Measurements from ENCODE around the gene MC1R. TPM values are rescaled to one million over a fixed set of nuclear protein-coding genes. Genes with fewer than 3 reads are reported as not detected.

The MC1R gene
- total RNA-seq, 2 experiments from 2014 or later, result 8.3 to 22.3 TPM

DNA sequence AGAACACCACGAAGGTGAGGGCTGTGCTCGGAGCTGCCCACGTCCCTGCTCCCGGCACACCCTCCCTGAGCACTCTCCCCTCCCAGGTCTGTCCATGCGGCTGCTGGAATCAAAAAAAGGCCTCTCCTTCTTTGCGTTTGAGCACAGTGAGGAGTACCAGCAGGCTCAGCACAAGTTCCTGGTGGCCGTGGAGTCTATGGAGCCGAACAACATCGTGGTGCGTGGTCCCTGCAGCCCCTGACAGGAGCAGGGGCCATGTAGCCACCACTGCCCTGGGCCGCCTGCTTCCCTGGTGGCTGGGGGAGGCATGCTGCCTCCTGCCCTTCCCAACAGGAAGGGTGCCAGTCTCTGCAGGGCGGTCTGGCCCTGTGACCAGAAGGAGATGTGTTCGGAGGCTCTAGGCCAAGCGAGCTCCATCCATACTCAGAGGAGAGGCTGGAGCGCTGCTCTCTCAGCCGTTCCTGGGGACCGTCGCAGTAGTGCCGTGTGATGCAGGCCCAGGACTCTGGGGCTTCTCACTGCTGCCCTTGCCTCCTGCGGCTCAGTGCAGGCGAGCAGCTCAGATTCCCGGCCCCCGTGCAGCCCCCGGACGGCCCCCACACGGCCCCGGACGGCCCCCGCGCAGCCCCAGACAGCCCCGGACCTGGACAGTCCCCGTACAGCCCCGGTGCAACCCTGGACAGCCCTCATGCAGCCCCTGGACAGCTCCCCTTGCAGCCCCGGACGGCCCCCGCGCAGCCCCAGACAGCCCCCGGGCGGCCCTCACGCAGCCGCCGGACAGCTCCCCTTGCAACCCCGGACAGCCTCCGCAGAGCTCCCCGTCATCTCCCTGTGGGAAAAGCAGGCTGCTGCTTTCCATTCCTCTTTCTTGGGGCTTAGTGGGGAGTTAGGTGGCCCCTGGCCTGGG lies 24.8 kb upstream of the MC1R start:
- BruUV-seq (replicated peaks), result no TSS peak
- H3K9me3 ChIP-seq (ENCODE audit: low read length), result no peaks in the 10 kb centered on the region
- H2AFZ ChIP-seq (ENCODE audit: low read length), result no peak overlapping the region
- H3K4me3 ChIP-seq (ENCODE audit: low read depth, low read length, poor library complexity, severe bottlenecking), result no peak overlapping the region
- H3K27ac ChIP-seq (ENCODE audit: low read depth, low read length, poor library complexity, severe bottlenecking), result no peak overlapping the region
- POLR2A ChIA-PET, result interaction anchor here (0.6 kb wide), 1 partner anchor 15 kb away, joined by 4 read pairs; no protein-coding TSS in a partner anchor
- CTCF ChIA-PET (ENCODE audit: unreplicated experiment), result no interaction called here
- peaks cover 94% of the 10 kb centered on the region for H3K36me3 ChIP-seq (ENCODE audit: insufficient read depth, low read length)
- no peaks in the 10 kb centered on the region for H3K79me2 ChIP-seq (ENCODE audit: insufficient read depth, low read depth, low read length)
- TF ChIP-seq, protein P1, sequence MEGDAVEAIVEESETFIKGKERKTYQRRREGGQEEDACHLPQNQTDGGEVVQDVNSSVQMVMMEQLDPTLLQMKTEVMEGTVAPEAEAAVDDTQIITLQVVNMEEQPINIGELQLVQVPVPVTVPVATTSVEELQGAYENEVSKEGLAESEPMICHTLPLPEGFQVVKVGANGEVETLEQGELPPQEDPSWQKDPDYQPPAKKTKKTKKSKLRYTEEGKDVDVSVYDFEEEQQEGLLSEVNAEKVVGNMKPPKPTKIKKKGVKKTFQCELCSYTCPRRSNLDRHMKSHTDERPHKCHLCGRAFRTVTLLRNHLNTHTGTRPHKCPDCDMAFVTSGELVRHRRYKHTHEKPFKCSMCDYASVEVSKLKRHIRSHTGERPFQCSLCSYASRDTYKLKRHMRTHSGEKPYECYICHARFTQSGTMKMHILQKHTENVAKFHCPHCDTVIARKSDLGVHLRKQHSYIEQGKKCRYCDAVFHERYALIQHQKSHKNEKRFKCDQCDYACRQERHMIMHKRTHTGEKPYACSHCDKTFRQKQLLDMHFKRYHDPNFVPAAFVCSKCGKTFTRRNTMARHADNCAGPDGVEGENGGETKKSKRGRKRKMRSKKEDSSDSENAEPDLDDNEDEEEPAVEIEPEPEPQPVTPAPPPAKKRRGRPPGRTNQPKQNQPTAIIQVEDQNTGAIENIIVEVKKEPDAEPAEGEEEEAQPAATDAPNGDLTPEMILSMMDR (conservative IDR thresholded peaks at IDR 0.05; ENCODE audit: low read length), result no peak
- TF ChIP-seq EZH2phosphoT487 (IDR thresholded peaks at IDR 0.05; ENCODE audit: borderline replicate concordance, low read depth, low read length), result no peak
- no peak overlapping the region for H3K4me2 ChIP-seq (ENCODE audit: low read length)
- no peaks in the 10 kb centered on the region for H3K9me2 ChIP-seq (ENCODE audit: insufficient read depth, low read length)
- H3K4me1 ChIP-seq (ENCODE audit: insufficient read depth, low read length, poor library complexity, severe bottlenecking), result no peaks in the 10 kb centered on the region
- no peaks in the 10 kb centered on the region for H4K20me1 ChIP-seq (ENCODE audit: insufficient read depth, low read length)
- no peak for DNase-seq (ENCODE audit: low spot score)
- intact Hi-C loops (cut with micrococcal nuclease; ENCODE audit: unreplicated experiment), result no loop called here

DNA sequence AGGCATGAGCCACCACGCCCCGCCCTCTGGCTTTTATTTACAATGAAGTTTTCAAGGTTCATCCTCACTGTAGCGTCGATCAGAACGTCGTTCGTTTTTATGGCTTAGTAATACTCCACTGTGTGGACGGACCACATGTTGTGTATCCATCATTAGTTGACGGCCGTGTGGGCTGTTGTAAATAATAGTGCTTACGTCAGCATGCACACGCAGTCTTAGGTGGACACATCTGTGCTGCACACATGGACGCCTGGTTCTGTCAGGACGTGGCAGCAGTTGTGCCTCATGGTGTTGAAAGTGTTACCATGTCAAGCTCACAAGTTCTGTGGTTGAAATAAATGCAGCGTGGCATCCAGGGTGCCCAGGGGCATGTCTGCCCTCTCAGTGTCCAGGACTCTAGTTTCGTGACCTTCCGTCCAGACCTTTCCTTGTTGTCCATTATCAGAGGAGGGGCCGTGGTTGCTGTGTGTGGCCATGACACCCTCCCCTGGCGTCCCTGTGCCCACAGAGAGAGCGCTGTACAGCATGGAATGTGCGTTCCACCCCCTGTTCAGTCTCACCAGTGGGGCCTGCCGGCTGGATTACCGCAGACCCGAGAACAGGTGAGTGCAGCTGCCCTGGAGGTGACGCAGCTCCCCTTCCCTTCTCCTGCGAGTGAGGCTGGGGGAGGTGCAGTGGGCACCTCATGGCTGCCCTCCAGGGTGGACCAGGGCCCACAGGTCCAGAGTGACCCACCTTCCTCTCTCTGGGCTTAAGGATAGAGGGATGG lies 23.0 kb upstream of the MC1R start:
- intact Hi-C loops (cut with micrococcal nuclease; ENCODE audit: unreplicated experiment), result no loop called here
- TF ChIP-seq EZH2phosphoT487 (IDR thresholded peaks at IDR 0.05; ENCODE audit: borderline replicate concordance, low read depth, low read length), result no peak
- TF ChIP-seq, protein P1 (conservative IDR thresholded peaks at IDR 0.05; ENCODE audit: low read length), result no peak
- H3K9me3 ChIP-seq (ENCODE audit: low read length), result no peaks in the 10 kb centered on the region
- no peaks in the 10 kb centered on the region for H3K9me2 ChIP-seq (ENCODE audit: insufficient read depth, low read length)
- H3K27ac ChIP-seq (ENCODE audit: low read depth, low read length, poor library complexity, severe bottlenecking), result no peak overlapping the region
- no peaks in the 10 kb centered on the region for H3K4me1 ChIP-seq (ENCODE audit: insufficient read depth, low read length, poor library complexity, severe bottlenecking)
- H2AFZ ChIP-seq (ENCODE audit: low read length), result no peak overlapping the region
- no TSS peak for BruUV-seq (replicated peaks)
- no peaks in the 10 kb centered on the region for H3K79me2 ChIP-seq (ENCODE audit: insufficient read depth, low read depth, low read length)
- H3K36me3 ChIP-seq (ENCODE audit: insufficient read depth, low read length), result peaks cover 96% of the 10 kb centered on the region
- H4K20me1 ChIP-seq (ENCODE audit: insufficient read depth, low read length), result no peaks in the 10 kb centered on the region
- no peak overlapping the region for H3K4me2 ChIP-seq (ENCODE audit: low read length)
- H3K4me3 ChIP-seq (ENCODE audit: low read depth, low read length, poor library complexity, severe bottlenecking), result no peak overlapping the region
- ChIA-PET POLR2A (no interaction called here), CTCF (ENCODE audit: unreplicated experiment) (no interaction called here)
- no peak for DNase-seq (ENCODE audit: low spot score)

All from OCI-LY7 (cell line).